Caco-2 (cell line): ENCODE results near the gene HDX. TPM values are rescaled to one million over a fixed set of nuclear protein-coding genes. Genes with fewer than 3 reads are reported as not detected.

Experiments
- BruUV-seq: library from RNA; stranded (reverse); fragments of 400-500 nt; replicated peaks from 2 replicates; lab custom pipeline; 2021; lab: Mats Ljungman, UMichigan
- CTCF ChIA-PET: fragments of 300-600 bp; sonication (Branson Sonifier 250); formaldehyde crosslinking; loops from one replicate; lab custom pipeline; 2022; ENCODE audit warnings: antibody characterized with exemption; lab: Charles Lee
- POLR2A ChIA-PET: fragments of 300-600 bp; sonication (Branson Sonifier 250); formaldehyde crosslinking; loops from one replicate; lab custom pipeline; 2022; ENCODE audit warnings: antibody characterized with exemption; lab: Charles Lee
- DNase-seq, 2 experiments: peaks; one replicate each; pipeline versions ENCODE4 v3.0.0 to v3.0.0-alpha.2; 2020 to 2022
- H3K27me3 ChIP-seq: replicated peaks from 2 replicates; pipeline ENCODE4 v1.6.0; 2011; ENCODE audit warnings: low read length; ENCODE audit not compliant: control insufficient read depth, insufficient read depth
- H3K36me3 ChIP-seq: 2 replicates; pipeline ENCODE4 v1.5.1; 2011; ENCODE audit warnings: low read length; ENCODE audit not compliant: control insufficient read depth, insufficient read depth
- H3K4me1 ChIP-seq: fragments of 250-450 bp; sonication (Bioruptor Pico); 2 replicates; pipeline ENCODE4 v1.5.1; 2020; ENCODE audit warnings: mild to moderate bottlenecking
- H3K4me3 ChIP-seq: 2 replicates; pipeline ENCODE4 v1.5.1; 2011; ENCODE audit warnings: low read depth, mild to moderate bottlenecking, control low read depth, low read length
- H3K9me3 ChIP-seq: fragments of 250-450 bp; sonication (Bioruptor Pico); 2 replicates; pipeline ENCODE4 v1.5.1; 2020; ENCODE audit warnings: mild to moderate bottlenecking, moderate library complexity
- H3K27ac Mint-ChIP-seq: one replicate; pipeline ENCODE4 v1.8.0; 2022; ENCODE audit warnings: mixed read lengths; ENCODE audit not compliant: unreplicated experiment
- H3K27me3 Mint-ChIP-seq: one replicate; pipeline ENCODE4 v1.8.0; 2022; ENCODE audit warnings: mixed read lengths; ENCODE audit not compliant: insufficient read depth, unreplicated experiment
- H3K36me3 Mint-ChIP-seq: one replicate; pipeline ENCODE4 v1.8.0; 2022; ENCODE audit warnings: mild to moderate bottlenecking, mixed read lengths; ENCODE audit not compliant: insufficient read depth, unreplicated experiment
- H3K4me1 Mint-ChIP-seq: one replicate; pipeline ENCODE4 v1.8.0; 2022; ENCODE audit warnings: low read depth, mixed read lengths; ENCODE audit not compliant: unreplicated experiment
- H3K4me3 Mint-ChIP-seq: one replicate; pipeline ENCODE4 v1.8.0; 2022; ENCODE audit warnings: mild to moderate bottlenecking, moderate library complexity, mixed read lengths; ENCODE audit not compliant: unreplicated experiment
- H3K9me3 Mint-ChIP-seq: one replicate; pipeline ENCODE4 v1.8.0; 2022; ENCODE audit warnings: mixed read lengths; ENCODE audit not compliant: unreplicated experiment
- CTCF ChIP-seq, 2 experiments: fragments of 200-600 bp in 1 of 2; IDR thresholded peaks; 1 replicate in 1 of 2; 2 replicates in 1 of 2; pipeline versions ENCODE4 v1.5.1 to v1.8.0; 2011 to 2022; ENCODE audit warnings: antibody characterized with exemption in 1 of 2, control low read depth in 1 of 2, inconsistent platforms in 1 of 2, low read depth in 1 of 2, low read length in 1 of 2, mild to moderate bottlenecking in 1 of 2, moderate library complexity in 1 of 2; ENCODE audit not compliant: insufficient read depth in 1 of 2, severe bottlenecking in 1 of 2, unreplicated experiment in 1 of 2
- intact Hi-C: fragments of 100-400 bp; cut with micrococcal nuclease; formaldehyde crosslinking; loops from one replicate; pipeline ENCODE4 v1.10.0; 2022; ENCODE audit not compliant: unreplicated experiment
- total RNA-seq: library from RNA; stranded (reverse); gene quantifications from 2 replicates; pipeline ENCODE4 v1.2.3, GENCODE V29; 2022

The HDX gene
- total RNA-seq, 1 experiment from 2014 or later = 1.7 TPM

GRCh38 chrX:84363051-84363450, 139.2 kb downstream of the HDX start:
- no peak for DNase-seq
- no TSS peak for BruUV-seq
- Histone ChIP-seq H3K4me3 (no peak overlapping the region), H3K9me3 (no peaks in the 10 kb centered on the region), H3K27me3 (no peaks in the 10 kb centered on the region), H3K4me1 (no peaks in the 10 kb centered on the region), H3K36me3 (no peaks in the 10 kb centered on the region)
- H3K27ac Mint-ChIP-seq = no peak overlapping the region
- H3K36me3 Mint-ChIP-seq = no peaks in the 10 kb centered on the region
- H3K4me3 Mint-ChIP-seq = no peak overlapping the region
- H3K4me1 Mint-ChIP-seq = no peaks in the 10 kb centered on the region
- no peaks in the 10 kb centered on the region for H3K9me3 Mint-ChIP-seq
- no peaks in the 10 kb centered on the region for H3K27me3 Mint-ChIP-seq
- ChIA-PET POLR2A (no interaction called here), CTCF (no interaction called here)
- TF ChIP-seq CTCF (IDR thresholded peaks at IDR 0.05; ENCODE audit: insufficient read depth in 1 of 2, low read depth in 1 of 2, low read length in 1 of 2, severe bottlenecking in 1 of 2, unreplicated experiment in 1 of 2) = no peak
- intact Hi-C loops = no loop called here

- DNase-seq = no peak
- Histone ChIP-seq H3K27me3 (no peaks in the 10 kb centered on the region), H3K4me3 (no peak overlapping the region), H3K36me3 (no peaks in the 10 kb centered on the region), H3K4me1 (no peaks in the 10 kb centered on the region), H3K9me3 (no peaks in the 10 kb centered on the region)
- Mint-ChIP-seq H3K9me3 (no peaks in the 10 kb centered on the region), H3K4me1 (no peaks in the 10 kb centered on the region), H3K27ac (no peak overlapping the region), H3K27me3 (no peaks in the 10 kb centered on the region), H3K36me3 (no peaks in the 10 kb centered on the region), H3K4me3 (no peak overlapping the region)
- CTCF ChIA-PET = no interaction called here
- intact Hi-C loops = no loop called here
- no peak for TF ChIP-seq CTCF (IDR thresholded peaks at IDR 0.05; ENCODE audit: insufficient read depth in 1 of 2, low read depth in 1 of 2, low read length in 1 of 2, severe bottlenecking in 1 of 2, unreplicated experiment in 1 of 2)
- no TSS peak for BruUV-seq
- POLR2A ChIA-PET = no interaction called here
Measured at GRCh38 chrX:84362184-84362838, 139.9 kb downstream of the HDX start.

- no peaks in the 10 kb centered on the region for H3K4me1 Mint-ChIP-seq
- no peaks in the 10 kb centered on the region for H3K27me3 Mint-ChIP-seq
- BruUV-seq = no TSS peak
- no peaks in the 10 kb centered on the region for H3K36me3 ChIP-seq
- DNase-seq = no peak
- TF ChIP-seq CTCF (IDR thresholded peaks at IDR 0.05; ENCODE audit: insufficient read depth in 1 of 2, low read depth in 1 of 2, low read length in 1 of 2, severe bottlenecking in 1 of 2, unreplicated experiment in 1 of 2) = no peak
- POLR2A ChIA-PET = no interaction called here
- no peaks in the 10 kb centered on the region for H3K36me3 Mint-ChIP-seq
- H3K9me3 Mint-ChIP-seq = no peaks in the 10 kb centered on the region
- no peak overlapping the region for H3K4me3 Mint-ChIP-seq
- CTCF ChIA-PET = no interaction called here
- no peaks in the 10 kb centered on the region for H3K4me1 ChIP-seq
- no peak overlapping the region for H3K27ac Mint-ChIP-seq
- no peak overlapping the region for H3K4me3 ChIP-seq
- H3K27me3 ChIP-seq = no peaks in the 10 kb centered on the region
- intact Hi-C loops = no loop called here
- no peaks in the 10 kb centered on the region for H3K9me3 ChIP-seq
Measured at GRCh38 chrX:84358271-84358670, 144.0 kb downstream of the HDX start.
